SK-N-SH (cell line): Measurements from ENCODE around the gene DGKH.

Experiments
- EZH2phosphoT487 ChIP-seq: fragments of 200-600 bp; sonication (generic); IDR thresholded peaks from 2 replicates; pipeline ENCODE4 v1.6.1; 2017; ENCODE audit warnings: low read depth, mixed run types, mild to moderate bottlenecking, antibody characterized with exemption, moderate library complexity, borderline replicate concordance
- FOXJ3 ChIP-seq: sonication (generic); formaldehyde crosslinking; IDR thresholded peaks from 2 replicates; pipeline ENCODE4 v1.5.1; 2020; ENCODE audit warnings: mild to moderate bottlenecking, missing genetic modification reagents
- GABPA ChIP-seq: IDR thresholded peaks from 2 replicates; pipeline ENCODE4 v1.4.0; 2012; ENCODE audit warnings: low read depth, mild to moderate bottlenecking
- MXI1 ChIP-seq: IDR thresholded peaks from 2 replicates; pipeline ENCODE4 v1.6.1; 2012; ENCODE audit warnings: mild to moderate bottlenecking, low read depth, low read length, improper control_type of control experiment
- POLR2AphosphoS5 ChIP-seq: IDR thresholded peaks from 2 replicates; pipeline ENCODE4 v1.6.1; 2012; ENCODE audit warnings: low read depth, low read length
- RXRA ChIP-seq: IDR thresholded peaks from 2 replicates; pipeline ENCODE4 v1.4.0; 2012; ENCODE audit warnings: low read depth, mild to moderate bottlenecking, borderline replicate concordance
- SMC3 ChIP-seq: IDR thresholded peaks from 2 replicates; pipeline ENCODE4 v1.6.1; 2012; ENCODE audit warnings: low read depth, low read length, improper control_type of control experiment
- TAF1 ChIP-seq: IDR thresholded peaks from 2 replicates; pipeline ENCODE4 v1.6.1; 2012; ENCODE audit warnings: low read depth, mild to moderate bottlenecking, low read length, moderate library complexity, borderline replicate concordance
- TEAD4 ChIP-seq: IDR thresholded peaks from 2 replicates; pipeline ENCODE4 v1.4.0; 2012; ENCODE audit warnings: mild to moderate bottlenecking, borderline replicate concordance; ENCODE audit not compliant: insufficient read depth
- YY1 ChIP-seq: IDR thresholded peaks from 2 replicates; pipeline ENCODE4 v1.4.0; 2012; ENCODE audit warnings: low read depth, mild to moderate bottlenecking
- TF ChIP-seq, protein P1 (sequence below): fragments of 200-600 bp; sonication (generic); IDR thresholded peaks from 2 replicates; pipeline ENCODE4 v1.6.1; 2017; ENCODE audit warnings: antibody characterized with exemption, mild to moderate bottlenecking, moderate library complexity

DNA sequence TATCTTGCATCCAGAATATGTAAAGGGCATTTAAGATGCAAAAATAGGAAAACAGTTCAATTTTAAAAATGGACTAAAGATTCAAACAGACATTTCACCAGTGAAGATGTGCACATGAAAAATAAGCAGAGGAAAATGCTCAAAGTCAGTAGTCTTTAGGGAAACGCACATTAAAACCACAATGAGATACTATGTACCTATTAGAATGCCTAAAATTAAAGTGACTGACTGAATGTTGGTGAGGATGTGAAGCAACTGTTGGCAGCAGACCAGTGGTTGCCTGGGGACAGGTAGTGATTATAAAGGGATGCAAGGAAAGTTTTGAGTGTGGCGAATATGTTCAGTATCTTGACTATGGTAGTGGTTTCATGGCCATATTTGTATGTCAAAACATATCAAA, 75.2 kb downstream of the DGKH start:
- TF ChIP-seq, protein P1, sequence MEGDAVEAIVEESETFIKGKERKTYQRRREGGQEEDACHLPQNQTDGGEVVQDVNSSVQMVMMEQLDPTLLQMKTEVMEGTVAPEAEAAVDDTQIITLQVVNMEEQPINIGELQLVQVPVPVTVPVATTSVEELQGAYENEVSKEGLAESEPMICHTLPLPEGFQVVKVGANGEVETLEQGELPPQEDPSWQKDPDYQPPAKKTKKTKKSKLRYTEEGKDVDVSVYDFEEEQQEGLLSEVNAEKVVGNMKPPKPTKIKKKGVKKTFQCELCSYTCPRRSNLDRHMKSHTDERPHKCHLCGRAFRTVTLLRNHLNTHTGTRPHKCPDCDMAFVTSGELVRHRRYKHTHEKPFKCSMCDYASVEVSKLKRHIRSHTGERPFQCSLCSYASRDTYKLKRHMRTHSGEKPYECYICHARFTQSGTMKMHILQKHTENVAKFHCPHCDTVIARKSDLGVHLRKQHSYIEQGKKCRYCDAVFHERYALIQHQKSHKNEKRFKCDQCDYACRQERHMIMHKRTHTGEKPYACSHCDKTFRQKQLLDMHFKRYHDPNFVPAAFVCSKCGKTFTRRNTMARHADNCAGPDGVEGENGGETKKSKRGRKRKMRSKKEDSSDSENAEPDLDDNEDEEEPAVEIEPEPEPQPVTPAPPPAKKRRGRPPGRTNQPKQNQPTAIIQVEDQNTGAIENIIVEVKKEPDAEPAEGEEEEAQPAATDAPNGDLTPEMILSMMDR = no peak
- TF ChIP-seq TAF1 (no peak), SMC3 (no peak), FOXJ3 (no peak), POLR2AphosphoS5 (no peak), MXI1 (no peak), RXRA (no peak), TEAD4 (no peak), YY1 (no peak), EZH2phosphoT487 (no peak), GABPA (no peak)
